GM23338 (cell line): Measurements from ENCODE around the gene PRSS8. TPM values are rescaled to one million over a fixed set of nuclear protein-coding genes. Genes with fewer than 3 reads are reported as not detected.

Source experiments
- ATAC-seq: fragments of 200-7000 bp; cut with Tn5 transposase; 3 replicates; pipeline ENCODE4 v1.9.1; 2020
- DNase-seq: peaks from one replicate; pipeline ENCODE4 v3.0.0-alpha.2; 2015; ENCODE audit warnings: low spot score
- H2AFZ ChIP-seq: fragments of 200-600 bp; sonication (generic); 2 replicates; pipeline ENCODE4 v1.8.0; 2016; ENCODE audit warnings: antibody characterized with exemption, mild to moderate bottlenecking, moderate library complexity
- H3F3A ChIP-seq: fragments of 200-600 bp; sonication (generic); replicated peaks from 2 replicates; pipeline ENCODE4 v1.8.0; 2017; ENCODE audit warnings: antibody characterized with exemption, mixed run types, low read depth
- H3K27ac ChIP-seq: fragments of 200-600 bp; sonication (generic); 2 replicates; pipeline ENCODE4 v1.6.1; 2016; ENCODE audit warnings: low read depth
- H3K27me3 ChIP-seq: fragments of 200-600 bp; sonication (generic); 2 replicates; pipeline ENCODE4 v1.8.0; 2016; ENCODE audit warnings: mild to moderate bottlenecking, mixed run types, moderate library complexity; ENCODE audit not compliant: insufficient read depth
- H3K36me3 ChIP-seq: fragments of 200-600 bp; sonication (generic); 2 replicates; pipeline ENCODE4 v1.8.0; 2016; ENCODE audit warnings: mild to moderate bottlenecking; ENCODE audit not compliant: insufficient read depth
- H3K4me1 ChIP-seq: fragments of 200-600 bp; sonication (generic); 2 replicates; pipeline ENCODE4 v1.8.0; 2016; ENCODE audit warnings: mild to moderate bottlenecking, moderate library complexity; ENCODE audit not compliant: insufficient read depth
- H3K4me2 ChIP-seq: fragments of 200-600 bp; sonication (generic); 2 replicates; pipeline ENCODE4 v1.7.1; 2017; ENCODE audit warnings: mixed run types
- H3K4me3 ChIP-seq: fragments of 200-600 bp; sonication (generic); 2 replicates; pipeline ENCODE4 v1.6.1; 2016; ENCODE audit warnings: mixed run types
- H3K79me2 ChIP-seq: fragments of 200-600 bp; sonication (generic); replicated peaks from 2 replicates; pipeline ENCODE4 v1.8.0; 2017; ENCODE audit warnings: mild to moderate bottlenecking; ENCODE audit not compliant: insufficient read depth
- H3K9me2 ChIP-seq: fragments of 200-600 bp; sonication (generic); 2 replicates; pipeline ENCODE4 v1.8.0; 2017; ENCODE audit not compliant: insufficient read depth
- H4K20me1 ChIP-seq: fragments of 200-600 bp; sonication (generic); replicated peaks from 2 replicates; pipeline ENCODE4 v1.8.0; 2017; ENCODE audit warnings: mild to moderate bottlenecking; ENCODE audit not compliant: insufficient read depth
- H3K27ac Mint-ChIP-seq: 2 replicates; pipeline ENCODE4 v1.8.0; 2020; ENCODE audit warnings: inconsistent platforms, mild to moderate bottlenecking, moderate library complexity, mixed read lengths
- H3K27me3 Mint-ChIP-seq: 3 replicates; pipeline ENCODE4 v1.8.0; 2022; ENCODE audit warnings: low read depth, mild to moderate bottlenecking, moderate library complexity, mixed read lengths, inconsistent platforms; ENCODE audit not compliant: insufficient read depth, poor library complexity
- H3K36me3 Mint-ChIP-seq: 3 replicates; pipeline ENCODE4 v1.8.0; 2021; ENCODE audit warnings: low read depth, mild to moderate bottlenecking, inconsistent platforms, moderate library complexity, mixed read lengths
- H3K4me1 Mint-ChIP-seq: 3 replicates; pipeline ENCODE4 v1.8.0; 2020; ENCODE audit warnings: mild to moderate bottlenecking, inconsistent platforms, mixed read lengths
- H3K4me3 Mint-ChIP-seq: 3 replicates; pipeline ENCODE4 v1.8.0; 2021; ENCODE audit warnings: moderate library complexity, mild to moderate bottlenecking, inconsistent platforms, mixed read lengths
- H3K9me3 Mint-ChIP-seq: 3 replicates; pipeline ENCODE4 v1.8.0; 2020; ENCODE audit warnings: moderate library complexity, mild to moderate bottlenecking, inconsistent platforms, mixed read lengths
- CTCF ChIP-seq, 2 experiments: fragments of 200-600 bp in 1 of 2; sonication (generic) in 1 of 2; conservative IDR thresholded peaks; 2 replicates each; pipeline versions ENCODE4 v1.5.1 to v1.6.1; 2016 to 2017; ENCODE audit warnings: antibody characterized with exemption in 2 of 2, low read depth in 2 of 2, mild to moderate bottlenecking in 2 of 2, moderate library complexity in 1 of 2
- EZH2 ChIP-seq: fragments of 200-600 bp; sonication (generic); IDR thresholded peaks from one replicate; pipeline ENCODE4 v1.8.0; 2017; ENCODE audit warnings: antibody characterized with exemption, mild to moderate bottlenecking, low read depth; ENCODE audit not compliant: unreplicated experiment
- EZH2phosphoT487 ChIP-seq: fragments of 200-600 bp; sonication (generic); IDR thresholded peaks from one replicate; pipeline ENCODE4 v1.8.1; 2018; ENCODE audit warnings: antibody characterized with exemption; ENCODE audit not compliant: unreplicated experiment
- JUNB ChIP-seq: IDR thresholded peaks from one replicate; pipeline ENCODE4 v1.6.1; 2016; ENCODE audit warnings: antibody characterized with exemption; ENCODE audit not compliant: unreplicated experiment
- NANOG ChIP-seq: IDR thresholded peaks from 2 replicates; pipeline ENCODE4 v1.6.1; 2016; ENCODE audit warnings: antibody characterized with exemption, borderline replicate concordance
- POLR2AphosphoS5 ChIP-seq: IDR thresholded peaks from 2 replicates; pipeline ENCODE4 v1.6.1; 2016; ENCODE audit warnings: antibody characterized with exemption, low read depth
- ZNF331 ChIP-seq: fragments of 250-450 bp; sonication (Bioruptor Pico); IDR thresholded peaks from 2 replicates; pipeline ENCODE4 v1.5.0; 2020; ENCODE audit warnings: low read depth, mild to moderate bottlenecking, moderate library complexity
- polyA plus RNA-seq: library from polyadenylated mRNA; unstranded; fragments of >200 nt; fragmentation: Nextera tagmentation; extraction: Ambion mirVana; gene quantifications from 2 replicates; pipeline ENCODE4 v1.2.1, GENCODE V29; 2016
- total RNA-seq: library from RNA; depleted of rRNA; stranded (reverse); fragments of >200 nt; shearing (Covaris generic); gene quantifications from 2 replicates; pipeline ENCODE4 v1.2.3, GENCODE V29; 2014
- TF ChIP-seq, protein P1 (sequence below): fragments of 250-450 bp; sonication (Bioruptor Pico); IDR thresholded peaks from 2 replicates; pipeline ENCODE4 v1.5.0; 2020; ENCODE audit warnings: mild to moderate bottlenecking, moderate library complexity

PRSS8 gene
- total and polyA plus RNA-seq, 2 experiments from 2014 or later: 65.3 to 75.9 TPM

GRCh38 chr16:31084584-31085302, 50.8 kb downstream of the PRSS8 start (continued):
- TF ChIP-seq, protein P1, sequence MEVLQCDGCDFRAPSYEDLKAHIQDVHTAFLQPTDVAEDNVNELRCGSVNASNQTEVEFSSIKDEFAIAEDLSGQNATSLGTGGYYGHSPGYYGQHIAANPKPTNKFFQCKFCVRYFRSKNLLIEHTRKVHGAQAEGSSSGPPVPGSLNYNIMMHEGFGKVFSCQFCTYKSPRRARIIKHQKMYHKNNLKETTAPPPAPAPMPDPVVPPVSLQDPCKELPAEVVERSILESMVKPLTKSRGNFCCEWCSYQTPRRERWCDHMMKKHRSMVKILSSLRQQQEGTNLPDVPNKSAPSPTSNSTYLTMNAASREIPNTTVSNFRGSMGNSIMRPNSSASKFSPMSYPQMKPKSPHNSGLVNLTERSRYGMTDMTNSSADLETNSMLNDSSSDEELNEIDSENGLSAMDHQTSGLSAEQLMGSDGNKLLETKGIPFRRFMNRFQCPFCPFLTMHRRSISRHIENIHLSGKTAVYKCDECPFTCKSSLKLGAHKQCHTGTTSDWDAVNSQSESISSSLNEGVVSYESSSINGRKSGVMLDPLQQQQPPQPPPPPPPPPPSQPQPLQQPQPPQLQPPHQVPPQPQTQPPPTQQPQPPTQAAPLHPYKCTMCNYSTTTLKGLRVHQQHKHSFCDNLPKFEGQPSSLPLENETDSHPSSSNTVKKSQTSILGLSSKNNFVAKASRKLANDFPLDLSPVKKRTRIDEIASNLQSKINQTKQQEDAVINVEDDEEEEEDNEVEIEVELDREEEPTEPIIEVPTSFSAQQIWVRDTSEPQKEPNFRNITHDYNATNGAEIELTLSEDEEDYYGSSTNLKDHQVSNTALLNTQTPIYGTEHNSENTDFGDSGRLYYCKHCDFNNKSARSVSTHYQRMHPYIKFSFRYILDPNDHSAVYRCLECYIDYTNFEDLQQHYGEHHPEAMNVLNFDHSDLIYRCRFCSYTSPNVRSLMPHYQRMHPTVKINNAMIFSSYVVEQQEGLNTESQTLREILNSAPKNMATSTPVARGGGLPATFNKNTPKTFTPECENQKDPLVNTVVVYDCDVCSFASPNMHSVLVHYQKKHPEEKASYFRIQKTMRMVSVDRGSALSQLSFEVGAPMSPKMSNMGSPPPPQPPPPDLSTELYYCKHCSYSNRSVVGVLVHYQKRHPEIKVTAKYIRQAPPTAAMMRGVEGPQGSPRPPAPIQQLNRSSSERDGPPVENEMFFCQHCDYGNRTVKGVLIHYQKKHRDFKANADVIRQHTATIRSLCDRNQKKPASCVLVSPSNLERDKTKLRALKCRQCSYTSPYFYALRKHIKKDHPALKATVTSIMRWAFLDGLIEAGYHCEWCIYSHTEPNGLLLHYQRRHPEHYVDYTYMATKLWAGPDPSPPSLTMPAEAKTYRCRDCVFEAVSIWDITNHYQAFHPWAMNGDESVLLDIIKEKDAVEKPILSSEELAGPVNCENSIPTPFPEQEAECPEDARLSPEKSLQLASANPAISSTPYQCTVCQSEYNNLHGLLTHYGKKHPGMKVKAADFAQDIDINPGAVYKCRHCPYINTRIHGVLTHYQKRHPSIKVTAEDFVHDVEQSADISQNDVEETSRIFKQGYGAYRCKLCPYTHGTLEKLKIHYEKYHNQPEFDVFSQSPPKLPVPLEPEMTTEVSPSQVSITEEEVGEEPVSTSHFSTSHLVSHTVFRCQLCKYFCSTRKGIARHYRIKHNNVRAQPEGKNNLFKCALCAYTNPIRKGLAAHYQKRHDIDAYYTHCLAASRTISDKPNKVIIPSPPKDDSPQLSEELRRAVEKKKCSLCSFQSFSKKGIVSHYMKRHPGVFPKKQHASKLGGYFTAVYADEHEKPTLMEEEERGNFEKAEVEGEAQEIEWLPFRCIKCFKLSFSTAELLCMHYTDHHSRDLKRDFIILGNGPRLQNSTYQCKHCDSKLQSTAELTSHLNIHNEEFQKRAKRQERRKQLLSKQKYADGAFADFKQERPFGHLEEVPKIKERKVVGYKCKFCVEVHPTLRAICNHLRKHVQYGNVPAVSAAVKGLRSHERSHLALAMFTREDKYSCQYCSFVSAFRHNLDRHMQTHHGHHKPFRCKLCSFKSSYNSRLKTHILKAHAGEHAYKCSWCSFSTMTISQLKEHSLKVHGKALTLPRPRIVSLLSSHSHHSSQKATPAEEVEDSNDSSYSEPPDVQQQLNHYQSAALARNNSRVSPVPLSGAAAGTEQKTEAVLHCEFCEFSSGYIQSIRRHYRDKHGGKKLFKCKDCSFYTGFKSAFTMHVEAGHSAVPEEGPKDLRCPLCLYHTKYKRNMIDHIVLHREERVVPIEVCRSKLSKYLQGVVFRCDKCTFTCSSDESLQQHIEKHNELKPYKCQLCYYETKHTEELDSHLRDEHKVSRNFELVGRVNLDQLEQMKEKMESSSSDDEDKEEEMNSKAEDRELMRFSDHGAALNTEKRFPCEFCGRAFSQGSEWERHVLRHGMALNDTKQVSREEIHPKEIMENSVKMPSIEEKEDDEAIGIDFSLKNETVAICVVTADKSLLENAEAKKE (CRISPR knock-in tag): no peak
- TF ChIP-seq ZNF331 (CRISPR knock-in tag): no peak
- TF ChIP-seq EZH2: no peak

DNA sequence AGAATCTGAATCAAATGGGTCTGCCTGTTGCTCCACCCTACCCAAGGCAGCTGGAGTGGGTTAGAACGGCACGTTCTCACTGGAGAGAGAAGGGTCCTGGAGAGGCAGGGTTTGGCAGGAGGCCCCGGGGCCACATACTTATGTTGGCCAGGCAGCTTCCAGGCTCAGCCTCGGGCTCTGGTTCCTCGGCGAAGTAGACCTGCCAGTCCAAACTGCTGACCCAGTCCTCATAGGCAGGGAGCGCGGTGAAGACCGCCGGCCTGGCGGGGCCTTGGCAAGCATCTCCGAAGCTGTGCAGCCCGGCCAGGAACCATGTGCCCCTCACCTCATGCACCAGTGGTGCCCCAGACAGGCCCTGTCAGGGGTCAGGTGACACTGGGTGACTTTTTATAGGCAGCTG, 51.5 kb downstream of the PRSS8 start:
- no peak overlapping the region for H3K4me2 ChIP-seq
- no peak overlapping the region for H3K4me3 ChIP-seq
- Mint-ChIP-seq H3K4me3 (no peak overlapping the region), H3K36me3 (peaks cover 28% of the 10 kb centered on the region), H3K27me3 (peaks cover 12% of the 10 kb centered on the region), H3K4me1 (peaks cover 5% of the 10 kb centered on the region; the same call in 1 of the 3 replicates), H3K27ac (no peak overlapping the region), H3K9me3 (no peaks in the 10 kb centered on the region)
- no peak overlapping the region for H2AFZ ChIP-seq
- no peaks in the 10 kb centered on the region for H3K4me1 ChIP-seq
- DNase-seq (no peak), ATAC-seq (no peak)
- no peaks in the 10 kb centered on the region for H3K36me3 ChIP-seq
- H3K79me2 ChIP-seq: no peaks in the 10 kb centered on the region
- H3K9me2 ChIP-seq: no peaks in the 10 kb centered on the region
- no peaks in the 10 kb centered on the region for H3K27me3 ChIP-seq
- H4K20me1 ChIP-seq: no peaks in the 10 kb centered on the region; the same call in 1 of the 2 replicates
- no peaks in the 10 kb centered on the region for H3F3A ChIP-seq
- no peak overlapping the region for H3K27ac ChIP-seq
- TF ChIP-seq JUNB (no peak), CTCF (conservative IDR thresholded peaks at IDR 0.05; ENCODE audit: low read depth in 2 of 2) (no peak), POLR2AphosphoS5 (no peak), EZH2 (no peak), NANOG (no peak), EZH2phosphoT487 (no peak)
